HG02798 (cell line): Measurements from ENCODE around the gene GREM2.

Experiments used
- ATAC-seq: cut with Tn5 transposase; IDR thresholded peaks from one replicate; pipeline ENCODE4 v1.9.1; 2021; ENCODE audit warnings: mild to moderate bottlenecking; ENCODE audit not compliant: unreplicated experiment, poor library complexity

The GREM2 gene

GRCh38 chr1:240506176-240506575 lies 105.8 kb downstream of the GREM2 start:
- ATAC-seq: no peak

- no peak for ATAC-seq
Measured at GRCh38 chr1:240503558-240503957, 108.4 kb downstream of the GREM2 start.

- no peak for ATAC-seq
Measured at GRCh38 chr1:240503036-240503435, 108.9 kb downstream of the GREM2 start.

- no peak for ATAC-seq
Measured at GRCh38 chr1:240501115-240501514, 110.8 kb downstream of the GREM2 start.

DNA sequence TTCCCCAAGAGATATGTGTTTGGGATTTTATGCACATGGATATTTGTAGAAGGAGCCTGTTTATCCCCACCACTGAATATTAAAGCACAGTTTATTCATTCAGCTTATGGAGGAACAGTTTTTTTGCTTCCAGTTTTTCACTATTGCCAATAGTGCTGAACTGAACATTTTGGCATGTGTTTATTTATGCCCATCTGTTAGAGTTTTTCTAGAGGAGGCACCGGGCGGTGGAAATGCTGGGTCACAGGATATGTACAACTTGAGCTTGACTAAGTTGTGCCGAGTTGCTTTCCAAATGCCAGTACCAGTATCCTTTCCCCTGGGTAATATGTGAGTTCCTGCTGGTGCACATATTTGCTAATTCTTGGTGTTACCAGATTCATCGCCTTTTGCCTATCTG lies 111.3 kb downstream of the GREM2 start:
- no peak for ATAC-seq

DNA sequence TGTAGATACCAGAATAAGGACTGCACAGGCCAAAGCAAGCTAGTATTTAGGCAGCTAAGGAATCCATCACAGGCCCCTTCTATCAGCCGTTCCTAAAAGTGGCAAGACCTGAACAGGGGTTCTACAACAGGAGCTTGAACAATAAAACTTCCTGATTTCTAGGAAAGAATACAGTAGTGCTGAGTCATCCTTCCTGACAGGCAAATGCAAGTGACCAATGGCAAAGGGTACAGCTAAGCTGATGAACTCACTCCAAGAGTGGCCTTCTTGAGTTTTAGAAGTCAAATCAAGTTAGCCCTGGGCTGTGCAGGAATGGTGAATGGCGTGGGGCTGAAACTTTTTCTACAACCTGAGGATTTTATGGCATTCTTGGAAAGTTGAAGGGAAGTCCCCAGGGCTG lies 112.9 kb downstream of the GREM2 start:
- no peak for ATAC-seq

DNA sequence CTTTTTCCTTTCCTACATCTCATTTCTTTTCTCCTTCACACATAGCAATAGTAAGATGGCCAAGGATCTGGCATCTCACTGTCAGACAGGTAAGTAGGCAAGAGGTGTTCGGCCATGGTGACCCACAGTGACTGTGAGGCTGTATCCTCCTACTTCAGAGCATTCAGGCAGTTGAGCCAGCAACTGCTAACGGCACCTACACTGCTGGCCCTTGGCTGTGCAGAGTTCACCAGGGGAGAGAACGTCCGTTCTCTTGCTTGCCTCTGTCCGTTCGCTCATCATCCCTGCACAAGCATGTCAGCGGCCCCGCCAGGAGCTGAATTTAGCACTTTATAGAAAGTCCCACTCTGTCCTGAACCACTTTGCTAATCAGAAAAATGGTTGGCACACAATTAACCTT lies 113.6 kb downstream of the GREM2 start:
- ATAC-seq: no peak

DNA sequence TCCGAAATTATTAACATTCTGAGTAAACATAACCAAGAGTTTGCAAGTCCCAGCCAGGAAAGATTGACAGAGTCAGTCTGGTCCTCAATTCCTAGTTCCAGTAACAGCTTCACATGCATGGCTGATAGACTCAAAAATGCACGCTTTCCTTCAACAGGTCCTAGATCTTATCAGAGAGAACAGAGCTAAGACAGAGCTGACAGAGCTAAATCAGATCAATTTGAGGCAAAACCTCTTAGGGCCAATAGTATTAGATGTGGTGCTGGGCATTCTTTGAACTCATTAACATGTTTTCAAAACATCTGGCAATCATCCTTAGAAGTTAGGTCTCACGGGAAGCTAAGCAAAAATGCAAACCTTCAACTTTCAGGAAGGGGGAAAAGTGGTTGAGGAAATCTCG lies 114.0 kb downstream of the GREM2 start:
- no peak for ATAC-seq

GRCh38 chr1:240496941-240497340 lies 115.0 kb downstream of the GREM2 start:
- ATAC-seq: no peak

DNA sequence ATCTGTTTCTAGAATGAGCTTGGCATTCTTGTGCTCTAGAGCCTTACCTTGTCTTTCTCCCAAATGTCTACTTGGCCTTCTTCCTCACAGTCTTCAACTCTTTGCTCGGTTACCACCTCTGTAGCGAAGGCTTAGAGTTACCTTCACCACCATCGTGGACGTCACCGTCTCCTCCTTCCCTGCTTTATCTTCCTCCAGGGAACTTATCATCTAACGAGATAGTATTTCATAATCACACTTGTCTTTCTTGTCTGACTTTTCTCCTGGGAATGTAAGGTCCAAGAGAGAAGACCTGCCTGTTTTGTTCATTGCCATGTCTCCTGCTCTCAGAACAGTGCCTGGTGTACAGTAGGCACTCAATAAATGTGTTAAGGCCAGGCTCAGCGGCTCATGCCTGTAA lies 115.6 kb downstream of the GREM2 start:
- no peak for ATAC-seq

- no peak for ATAC-seq
Measured at GRCh38 chr1:240495601-240496000, 116.4 kb downstream of the GREM2 start.

- no peak for ATAC-seq
Measured at GRCh38 chr1:240492832-240493440, 119.0 kb downstream of the GREM2 start.

DNA sequence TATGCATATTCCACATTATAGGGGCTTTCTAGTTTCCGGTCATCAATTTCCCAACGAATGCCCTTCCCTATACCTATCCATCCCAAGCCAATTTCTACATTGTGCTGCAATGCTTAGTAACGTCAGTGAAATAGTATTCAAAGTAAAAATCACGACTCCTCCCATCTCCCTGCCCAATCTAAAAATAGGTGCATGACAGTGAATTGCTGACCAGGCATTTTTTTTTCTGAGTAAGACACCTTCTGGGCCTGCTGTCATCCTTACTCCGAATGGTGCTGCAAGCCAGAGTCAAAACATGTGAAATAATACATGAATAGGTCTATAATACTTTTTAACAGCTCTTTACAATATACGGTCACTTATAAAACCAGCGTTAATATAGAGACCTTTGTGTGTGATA lies 120.2 kb downstream of the GREM2 start:
- no peak for ATAC-seq

- no peak for ATAC-seq
Measured at GRCh38 chr1:240491156-240491555, 120.8 kb downstream of the GREM2 start.

DNA sequence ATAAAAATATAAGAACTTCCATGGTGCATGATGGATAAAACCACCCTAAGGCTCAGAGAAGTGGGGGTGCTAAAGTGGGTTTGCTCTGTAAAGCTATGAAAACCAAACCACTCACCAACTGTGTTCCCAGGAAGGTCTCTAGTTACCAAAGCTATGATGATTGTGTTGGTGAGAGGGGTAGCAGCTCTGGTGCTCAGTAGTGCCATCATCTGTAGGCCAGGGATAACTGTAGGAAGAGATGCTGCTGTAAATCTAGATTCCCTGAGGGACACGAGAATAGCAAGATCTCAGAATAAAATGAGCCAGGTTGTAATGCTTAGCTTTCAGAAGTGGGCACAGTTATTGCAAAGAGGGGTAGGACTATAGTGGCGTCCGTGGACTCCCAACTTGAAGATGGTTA lies 124.5 kb downstream of the GREM2 start:
- ATAC-seq: no peak

- ATAC-seq: no peak
Measured at GRCh38 chr1:240486611-240487010, 125.3 kb downstream of the GREM2 start.

- ATAC-seq: no peak
Measured at GRCh38 chr1:240484804-240485443, 127.0 kb downstream of the GREM2 start.

- no peak for ATAC-seq
Measured at GRCh38 chr1:240478536-240478935, 133.4 kb downstream of the GREM2 start.

DNA sequence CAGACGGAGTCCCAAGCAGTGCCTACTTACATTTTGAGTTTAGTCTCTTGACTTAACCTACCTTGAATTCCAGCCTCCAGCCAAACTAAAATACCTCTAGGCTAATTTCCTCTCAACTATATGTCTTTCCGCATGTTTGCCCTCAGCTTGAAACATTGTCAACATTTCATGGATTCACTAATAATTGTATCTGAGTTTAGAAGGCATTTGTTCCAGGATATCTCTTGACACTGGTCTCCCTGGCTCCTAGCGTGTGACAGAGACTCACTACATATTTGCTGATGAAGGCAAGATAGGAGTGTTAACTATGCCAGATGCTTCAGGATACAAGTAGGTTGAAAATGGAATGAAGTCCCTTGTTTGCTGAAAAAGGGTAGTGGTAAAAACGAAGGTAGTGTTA lies 136.1 kb downstream of the GREM2 start:
- no peak for ATAC-seq

DNA sequence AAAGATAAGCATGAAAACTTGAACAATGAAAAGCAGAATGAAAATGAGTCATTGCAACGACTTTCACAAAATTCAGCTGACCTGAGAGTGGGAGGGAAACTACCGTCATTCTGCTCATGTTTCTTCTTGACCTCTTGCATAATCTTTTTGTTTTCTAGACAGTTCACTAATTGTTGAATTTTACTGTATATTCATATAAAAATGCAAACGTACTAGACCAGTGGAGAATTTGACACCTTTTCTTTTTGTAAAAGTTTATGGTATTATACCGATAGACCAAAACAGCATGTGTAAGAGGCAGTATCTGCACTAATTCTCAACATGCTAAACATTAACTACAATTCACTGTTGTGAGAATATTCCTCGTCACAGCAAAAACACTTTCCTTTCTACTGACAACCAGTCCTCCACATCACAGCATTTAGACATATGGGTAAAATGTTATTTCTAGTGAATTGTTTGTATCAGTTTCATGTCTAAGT lies 137.8 kb downstream of the GREM2 start:
- peak; percentile 85 for ATAC-seq

DNA sequence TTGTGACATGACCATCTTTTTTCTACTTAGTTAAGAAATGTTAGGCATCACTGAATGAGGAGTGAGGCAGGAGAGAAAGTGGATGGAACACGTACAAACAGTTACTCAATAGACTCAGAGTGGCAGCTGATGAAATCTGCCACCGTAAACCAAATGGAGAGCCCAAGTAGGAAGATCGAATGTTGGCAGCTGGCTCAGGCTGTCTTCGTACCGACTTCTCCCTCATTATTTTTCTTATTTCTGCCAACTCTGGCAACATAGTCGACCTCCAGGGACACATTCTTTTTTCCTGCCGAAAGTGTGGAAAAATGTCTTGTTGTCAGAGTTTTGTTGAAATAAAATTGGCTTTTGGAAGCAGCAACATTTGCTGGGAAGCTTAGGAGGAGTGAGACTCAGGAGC lies 143.3 kb downstream of the GREM2 start:
- no peak for ATAC-seq

DNA sequence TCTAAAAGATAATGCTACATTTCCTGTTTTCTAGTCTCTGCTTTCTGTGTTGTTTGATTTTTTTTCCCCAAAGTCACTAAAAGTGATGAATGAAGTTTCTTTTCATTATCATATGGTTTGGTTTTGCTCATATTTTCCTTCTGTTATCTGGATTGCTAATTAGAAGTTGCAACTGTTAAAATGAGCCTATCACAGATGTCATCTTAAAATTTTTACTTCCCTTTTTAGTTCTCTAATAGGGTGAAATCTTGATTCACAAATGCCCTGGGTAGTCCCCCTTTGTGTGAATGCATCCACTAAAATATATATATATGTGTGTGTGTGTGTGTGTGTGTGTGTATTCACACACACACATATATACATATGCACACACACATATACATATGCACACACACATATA lies 144.1 kb downstream of the GREM2 start:
- ATAC-seq: no peak
